ENCODE results near the gene ELOVL2.
"Not testable (repeated sequence)": the region's sequence is repeated elsewhere in the genome, so short reads cannot be mapped to it uniquely, and the experiment has no call there.

The ELOVL2 gene

GRCh38 chr6:10989587-10989986 lies 54.5 kb downstream of the ELOVL2 start:
- H3K4me3 ChIP-seq (ENCODE audit: low read depth, low read length): no peak overlapping the region

- not testable (repeated sequence) for H3K4me3 ChIP-seq (ENCODE audit: low read depth, low read length)
Observed at GRCh38 chr6:10984959-10985358, 59.1 kb downstream of the ELOVL2 start.

- H3K4me3 ChIP-seq (ENCODE audit: low read depth, low read length): no peak overlapping the region
Observed at GRCh38 chr6:10981409-10981808, 62.7 kb downstream of the ELOVL2 start.

GRCh38 chr6:10979603-10980002 lies 64.5 kb downstream of the ELOVL2 start:
- no peak overlapping the region for H3K4me3 ChIP-seq (ENCODE audit: low read depth, low read length)

- no peak overlapping the region for H3K4me3 ChIP-seq (ENCODE audit: low read depth, low read length)
Observed at GRCh38 chr6:10977231-10977968, 66.7 kb downstream of the ELOVL2 start.

GRCh38 chr6:10976571-10976970 lies 67.5 kb downstream of the ELOVL2 start:
- no peak overlapping the region for H3K4me3 ChIP-seq (ENCODE audit: low read depth, low read length)

- H3K4me3 ChIP-seq (ENCODE audit: low read depth, low read length): no peak overlapping the region
Observed at GRCh38 chr6:10972196-10972595, 71.9 kb downstream of the ELOVL2 start.

GRCh38 chr6:10970731-10971130 lies 73.4 kb downstream of the ELOVL2 start:
- H3K4me3 ChIP-seq (ENCODE audit: low read depth, low read length): no peak overlapping the region

GRCh38 chr6:10968776-10969175 lies 75.3 kb downstream of the ELOVL2 start:
- no peak overlapping the region for H3K4me3 ChIP-seq (ENCODE audit: low read depth, low read length)

GRCh38 chr6:10964684-10965083 lies 79.4 kb downstream of the ELOVL2 start:
- no peak overlapping the region for H3K4me3 ChIP-seq (ENCODE audit: low read depth, low read length)

- H3K4me3 ChIP-seq (ENCODE audit: low read depth, low read length): no peak overlapping the region
Observed at GRCh38 chr6:10963113-10963512, 81.0 kb downstream of the ELOVL2 start.

- no peak overlapping the region for H3K4me3 ChIP-seq (ENCODE audit: low read depth, low read length)
Observed at GRCh38 chr6:10962673-10963072, 81.4 kb downstream of the ELOVL2 start.

GRCh38 chr6:10961837-10962236 lies 82.3 kb downstream of the ELOVL2 start:
- H3K4me3 ChIP-seq (ENCODE audit: low read depth, low read length): no peak overlapping the region

GRCh38 chr6:10960171-10960570 lies 83.9 kb downstream of the ELOVL2 start:
- no peak overlapping the region for H3K4me3 ChIP-seq (ENCODE audit: low read depth, low read length)

- no peak overlapping the region for H3K4me3 ChIP-seq (ENCODE audit: low read depth, low read length)
Observed at GRCh38 chr6:10957414-10957886, 86.7 kb downstream of the ELOVL2 start.

GRCh38 chr6:10956776-10957175 lies 87.3 kb downstream of the ELOVL2 start:
- H3K4me3 ChIP-seq (ENCODE audit: low read depth, low read length): no peak overlapping the region

GRCh38 chr6:10954590-10955010 lies 89.5 kb downstream of the ELOVL2 start:
- no peak overlapping the region for H3K4me3 ChIP-seq (ENCODE audit: low read depth, low read length)

GRCh38 chr6:10951675-10952282 lies 92.3 kb downstream of the ELOVL2 start:
- H3K4me3 ChIP-seq (ENCODE audit: low read depth, low read length): no peak overlapping the region

GRCh38 chr6:10949579-10950490 lies 94.3 kb downstream of the ELOVL2 start:
- H3K4me3 ChIP-seq (ENCODE audit: low read depth, low read length): no peak overlapping the region

- H3K4me3 ChIP-seq (ENCODE audit: low read depth, low read length): no peak overlapping the region
Observed at GRCh38 chr6:10947966-10948365, 96.1 kb downstream of the ELOVL2 start.

GRCh38 chr6:10945845-10946244 lies 98.3 kb downstream of the ELOVL2 start:
- H3K4me3 ChIP-seq (ENCODE audit: low read depth, low read length): no peak overlapping the region

Data from iPS-11a (cell line).